ENCODE data around the gene SYTL3. TPM values are rescaled to one million over a fixed set of nuclear protein-coding genes. Genes with fewer than 3 reads are reported as not detected.

SYTL3 gene
- polyA plus RNA-seq, 1 donor (not counting 4 experiments of a cell fraction or from before 2014, with no cell fraction given), result 1.4 TPM

- no peaks in the 10 kb centered on the region for H3K27me3 ChIP-seq (ENCODE audit: control insufficient read depth, extremely low read depth, insufficient read depth, low read length)
- H3K9ac ChIP-seq (ENCODE audit: control insufficient read depth, extremely low read depth, insufficient read depth, low read length), result no peak overlapping the region
- DNase-seq (ENCODE audit: low read depth, low spot score) (no peak), FAIRE-seq (no peak)
- no peaks in the 10 kb centered on the region for H4K20me1 ChIP-seq (ENCODE audit: control insufficient read depth, extremely low read depth, insufficient read depth, low read length)
- no peak overlapping the region for H3K4me2 ChIP-seq (ENCODE audit: control insufficient read depth, extremely low read depth, insufficient read depth, low read depth, low read length)
- TF ChIP-seq CTCF (optimal IDR thresholded peaks at IDR 0.05 in 1 of 3, IDR thresholded peaks at IDR 0.05 in 1 of 3, conservative IDR thresholded peaks at IDR 0.05 in 1 of 3; ENCODE audit: extremely low read depth in 1 of 3, insufficient read depth in 2 of 3, low read length in 3 of 3) (no peak), EZH2 (IDR thresholded peaks at IDR 0.05; ENCODE audit: low read length) (no peak)
- no peak overlapping the region for H2AFZ ChIP-seq (ENCODE audit: control insufficient read depth, low read length)
- no peaks in the 10 kb centered on the region for H3K9me3 ChIP-seq (ENCODE audit: control insufficient read depth, low read depth, low read length)
- dilution Hi-C loops (cut with MboI; ENCODE audit: extremely low pct_ligation_motif_present, low sequenced_read_pairs), result no loop called here
- H3K4me3 ChIP-seq (ENCODE audit: control insufficient read depth in 2 of 3, extremely low read depth in 1 of 3, insufficient read depth in 2 of 3, low read depth in 1 of 3, low read length in 3 of 3), result no peak overlapping the region
- H3K27ac ChIP-seq (ENCODE audit: control insufficient read depth, insufficient read depth, low read length), result no peak overlapping the region
- no peaks in the 10 kb centered on the region for H3K9me1 ChIP-seq (ENCODE audit: control insufficient read depth, extremely low read depth, insufficient read depth, low read length)
- H3K4me1 ChIP-seq (ENCODE audit: control insufficient read depth, extremely low read depth, insufficient read depth, low read length), result no peaks in the 10 kb centered on the region
- no peaks in the 10 kb centered on the region for H3K36me3 ChIP-seq (ENCODE audit: control insufficient read depth in 2 of 2, extremely low read depth in 1 of 2, insufficient read depth in 2 of 2, low read length in 2 of 2)
- no peaks in the 10 kb centered on the region for H3K79me2 ChIP-seq (ENCODE audit: control insufficient read depth, insufficient read depth, low read length)
Observed at GRCh38 chr6:158677906-158678578, 28.2 kb downstream of the SYTL3 start.

- Histone ChIP-seq H3K4me1 (ENCODE audit: control insufficient read depth, extremely low read depth, insufficient read depth, low read length) (no peaks in the 10 kb centered on the region), H3K9me1 (ENCODE audit: control insufficient read depth, extremely low read depth, insufficient read depth, low read length) (no peaks in the 10 kb centered on the region), H3K27ac (ENCODE audit: control insufficient read depth, insufficient read depth, low read length) (no peak overlapping the region), H3K79me2 (ENCODE audit: control insufficient read depth, insufficient read depth, low read length) (no peaks in the 10 kb centered on the region), H3K4me2 (ENCODE audit: control insufficient read depth, extremely low read depth, insufficient read depth, low read depth, low read length) (no peak overlapping the region), H4K20me1 (ENCODE audit: control insufficient read depth, extremely low read depth, insufficient read depth, low read length) (no peaks in the 10 kb centered on the region), H3K4me3 (ENCODE audit: control insufficient read depth in 2 of 3, extremely low read depth in 1 of 3, insufficient read depth in 2 of 3, low read depth in 1 of 3, low read length in 3 of 3) (no peak overlapping the region), H2AFZ (ENCODE audit: control insufficient read depth, low read length) (no peak overlapping the region), H3K27me3 (ENCODE audit: control insufficient read depth, extremely low read depth, insufficient read depth, low read length) (no peaks in the 10 kb centered on the region), H3K9ac (ENCODE audit: control insufficient read depth, extremely low read depth, insufficient read depth, low read length) (no peak overlapping the region), H3K9me3 (ENCODE audit: control insufficient read depth, low read depth, low read length) (no peaks in the 10 kb centered on the region), H3K36me3 (ENCODE audit: control insufficient read depth in 2 of 2, extremely low read depth in 1 of 2, insufficient read depth in 2 of 2, low read length in 2 of 2) (no peaks in the 10 kb centered on the region)
- FAIRE-seq, result no peak
- TF ChIP-seq CTCF (optimal IDR thresholded peaks at IDR 0.05 in 1 of 3, IDR thresholded peaks at IDR 0.05 in 1 of 3, conservative IDR thresholded peaks at IDR 0.05 in 1 of 3; ENCODE audit: extremely low read depth in 1 of 3, insufficient read depth in 2 of 3, low read length in 3 of 3), result no peak
- no peak for TF ChIP-seq EZH2 (IDR thresholded peaks at IDR 0.05; ENCODE audit: low read length)
- no peak for DNase-seq (ENCODE audit: low read depth, low spot score)
- dilution Hi-C loops (cut with MboI; ENCODE audit: extremely low pct_ligation_motif_present, low sequenced_read_pairs), result no loop called here
Observed at GRCh38 chr6:158680015-158680414, 30.2 kb downstream of the SYTL3 start.

All from keratinocyte (primary cell).